ENCODE results near the gene ZKSCAN1.

The ZKSCAN1 gene

GRCh38 chr7:100034871-100035510, 19.6 kb downstream of the ZKSCAN1 start:
- no peak for TF ChIP-seq CTCF (IDR thresholded peaks at IDR 0.05; ENCODE audit: low read depth, low read length, missing control alignments)
- DNase-seq (ENCODE audit: low read depth), result peak; percentile 55
- H3K4me3 ChIP-seq (ENCODE audit: low read depth, low read length), result no peak overlapping the region
- in situ Hi-C loops (cut with HindIII; ENCODE audit: low sequenced_read_pairs), result loop anchor here (5.0 kb wide), 1 partner anchor 62 kb away; no protein-coding TSS in a partner anchor

GRCh38 chr7:100035876-100036275, 20.5 kb downstream of the ZKSCAN1 start:
- no peak for TF ChIP-seq CTCF (IDR thresholded peaks at IDR 0.05; ENCODE audit: low read depth, low read length, missing control alignments)
- no peak overlapping the region for H3K4me3 ChIP-seq (ENCODE audit: low read depth, low read length)
- no peak for DNase-seq (ENCODE audit: low read depth)

GRCh38 chr7:100038326-100038725, 22.9 kb downstream of the ZKSCAN1 start:
- in situ Hi-C loops (cut with HindIII; ENCODE audit: low sequenced_read_pairs), result no loop called here
- TF ChIP-seq CTCF (IDR thresholded peaks at IDR 0.05; ENCODE audit: low read depth, low read length, missing control alignments), result no peak
- DNase-seq (ENCODE audit: low read depth), result no peak
- no peak overlapping the region for H3K4me3 ChIP-seq (ENCODE audit: low read depth, low read length)

More at GRCh38 chr7:100035876-100036275, 20.5 kb downstream of the ZKSCAN1 start:
- in situ Hi-C loops (cut with HindIII; ENCODE audit: low sequenced_read_pairs), result no loop called here

- DNase-seq (ENCODE audit: low read depth), result no peak
- TF ChIP-seq CTCF (IDR thresholded peaks at IDR 0.05; ENCODE audit: low read depth, low read length, missing control alignments), result no peak
- in situ Hi-C loops (cut with HindIII; ENCODE audit: low sequenced_read_pairs), result no loop called here
- no peak overlapping the region for H3K4me3 ChIP-seq (ENCODE audit: low read depth, low read length)
Observed at GRCh38 chr7:100040575-100040974, 25.2 kb downstream of the ZKSCAN1 start.

- no peak overlapping the region for H3K4me3 ChIP-seq (ENCODE audit: low read depth, low read length)
- no peak for TF ChIP-seq CTCF (IDR thresholded peaks at IDR 0.05; ENCODE audit: low read depth, low read length, missing control alignments)
- no peak for DNase-seq (ENCODE audit: low read depth)
- in situ Hi-C loops (cut with HindIII; ENCODE audit: low sequenced_read_pairs), result no loop called here
Observed at GRCh38 chr7:100044718-100045117, 29.3 kb downstream of the ZKSCAN1 start.

GRCh38 chr7:100048680-100049079, 33.3 kb downstream of the ZKSCAN1 start:
- in situ Hi-C loops (cut with HindIII; ENCODE audit: low sequenced_read_pairs), result no loop called here
- no peak for DNase-seq (ENCODE audit: low read depth)
- TF ChIP-seq CTCF (IDR thresholded peaks at IDR 0.05; ENCODE audit: low read depth, low read length, missing control alignments), result no peak
- H3K4me3 ChIP-seq (ENCODE audit: low read depth, low read length), result no peak overlapping the region
